Fibroblast of skin of right quadriceps (primary cell): Measurements from ENCODE around the gene TAF8.

Experiments
- DNase-seq: peaks from one replicate; pipeline ENCODE4 v3.0.0-alpha.2; 2013

TAF8 gene

GRCh38 chr6:42128460-42129359, 78.4 kb downstream of the TAF8 start:
- no peak for DNase-seq

- DNase-seq: no peak
Measured at GRCh38 chr6:42129360-42129676, 79.0 kb downstream of the TAF8 start.

GRCh38 chr6:42131531-42131930, 81.2 kb downstream of the TAF8 start:
- DNase-seq: peak; percentile 52

DNA sequence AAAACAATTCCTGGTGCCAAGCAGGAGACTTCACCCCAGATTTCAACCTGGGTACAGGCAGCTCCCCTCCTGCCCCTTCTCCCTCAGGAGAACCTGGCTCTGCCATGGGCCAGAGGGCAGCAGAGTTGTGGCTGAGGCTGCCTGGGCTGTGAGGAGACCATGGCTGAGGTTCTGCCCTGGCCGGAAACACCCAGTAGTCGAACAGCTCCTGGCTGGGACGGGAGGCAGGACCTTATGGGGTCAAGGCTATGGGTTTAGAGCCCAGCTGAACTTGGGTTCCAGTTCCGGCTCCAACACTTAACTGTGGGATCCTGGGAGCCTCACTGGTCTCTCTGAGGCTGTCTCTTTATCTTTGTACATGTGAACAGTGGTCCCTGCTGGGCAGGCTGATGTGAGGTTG, 83.6 kb downstream of the TAF8 start:
- no peak for DNase-seq

GRCh38 chr6:42135161-42135560, 84.8 kb downstream of the TAF8 start:
- DNase-seq: no peak

DNA sequence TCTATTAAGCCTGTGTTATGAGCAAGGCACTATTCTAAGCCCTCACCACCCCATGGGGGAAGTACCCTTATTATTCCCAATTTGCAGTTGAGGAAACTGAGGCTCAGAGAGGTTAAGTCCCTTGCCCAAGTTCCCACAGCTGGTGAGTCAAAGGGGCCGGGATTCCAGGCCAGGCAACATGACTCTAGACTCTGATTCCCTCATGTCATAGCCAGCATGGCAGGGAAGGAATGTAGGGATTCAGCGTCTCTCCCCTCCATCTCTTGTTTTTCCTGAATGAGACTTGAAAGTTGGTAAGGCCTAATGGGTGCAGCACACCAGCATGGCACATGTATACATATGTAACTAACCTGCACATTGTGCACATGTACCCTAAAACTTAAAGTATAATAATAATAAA, 85.4 kb downstream of the TAF8 start:
- DNase-seq: peak; percentile 17

DNA sequence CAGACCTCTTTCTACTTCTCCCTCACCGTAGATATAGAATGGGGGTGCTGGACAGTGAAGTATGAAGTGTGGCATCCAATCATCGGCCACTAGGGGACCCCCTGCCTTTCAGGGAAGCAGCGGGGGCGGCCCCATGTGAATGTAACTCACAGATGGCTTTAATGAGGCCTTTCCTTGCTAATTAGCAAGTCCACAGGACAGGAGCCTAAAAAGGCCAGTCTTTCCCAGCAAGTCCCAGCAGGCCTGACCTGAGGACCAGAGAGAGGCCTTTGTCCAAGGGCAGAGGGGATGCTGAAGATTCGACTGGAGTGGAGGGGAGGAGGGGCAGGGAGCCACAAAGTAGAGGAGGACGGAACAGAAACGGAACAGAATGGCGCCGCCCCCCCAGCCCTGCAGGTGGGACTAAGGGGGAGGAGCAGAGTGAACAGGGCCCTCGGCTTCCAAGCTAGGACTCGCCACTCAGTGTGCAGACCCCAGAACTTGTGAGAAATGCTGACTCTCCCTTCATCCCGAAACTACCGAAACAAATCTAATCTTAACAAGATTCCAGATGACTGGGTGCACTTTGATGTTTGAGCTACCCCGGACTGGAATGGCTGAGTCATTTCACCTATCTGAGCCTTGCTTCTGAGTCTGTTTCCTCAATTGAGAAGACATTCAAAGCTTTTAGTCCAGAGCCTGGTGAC, 86.3 kb downstream of the TAF8 start:
- peak; percentile 78 for DNase-seq
